Hepatocyte (in vitro differentiated cells): Measurements from ENCODE around the gene SSU72. TPM values are rescaled to one million over a fixed set of nuclear protein-coding genes. Genes with fewer than 3 reads are reported as not detected.

ENCODE experiments used
- DNase-seq: peaks from one replicate; pipeline ENCODE4 v3.0.0-alpha.2; 2016; ENCODE audit warnings: low spot score
- H2AFZ ChIP-seq: fragments of 200-600 bp; sonication (generic); 2 replicates; pipeline ENCODE4 v1.6.0; 2016; ENCODE audit warnings: antibody characterized with exemption, mild to moderate bottlenecking
- H3K27ac ChIP-seq: fragments of 200-600 bp; sonication (generic); 2 replicates; pipeline ENCODE4 v1.5.1; 2016; ENCODE audit warnings: mild to moderate bottlenecking
- H3K27me3 ChIP-seq: fragments of 200-600 bp; sonication (generic); 2 replicates; pipeline ENCODE4 v1.6.1; 2016
- H3K36me3 ChIP-seq: fragments of 200-600 bp; sonication (generic); replicated peaks from 2 replicates; pipeline ENCODE4 v1.5.1; 2016; ENCODE audit warnings: low read depth; ENCODE audit not compliant: insufficient read depth
- H3K4me1 ChIP-seq: fragments of 200-600 bp; sonication (generic); 2 replicates; pipeline ENCODE4 v1.5.1; 2016; ENCODE audit warnings: mild to moderate bottlenecking, moderate library complexity; ENCODE audit not compliant: insufficient read depth
- H3K4me2 ChIP-seq: fragments of 200-600 bp; sonication (generic); 2 replicates; pipeline ENCODE4 v1.6.0; 2016
- H3K4me3 ChIP-seq: fragments of 200-600 bp; sonication (generic); 2 replicates; pipeline ENCODE4 v1.5.1; 2016; ENCODE audit warnings: mild to moderate bottlenecking
- H3K79me2 ChIP-seq: fragments of 200-600 bp; sonication (generic); 2 replicates; pipeline ENCODE4 v1.6.0; 2017; ENCODE audit warnings: mild to moderate bottlenecking
- H3K9me2 ChIP-seq: fragments of 200-600 bp; sonication (generic); replicated peaks from 2 replicates; pipeline ENCODE4 v1.6.0; 2017; ENCODE audit warnings: mild to moderate bottlenecking; ENCODE audit not compliant: insufficient read depth
- H3K9me3 ChIP-seq: fragments of 200-600 bp; sonication (generic); 2 replicates; pipeline ENCODE4 v1.5.1; 2016; ENCODE audit warnings: low read depth, mild to moderate bottlenecking
- H4K20me1 ChIP-seq: fragments of 200-600 bp; sonication (generic); 2 replicates; pipeline ENCODE4 v1.6.0; 2016; ENCODE audit warnings: mild to moderate bottlenecking; ENCODE audit not compliant: insufficient read depth, poor library complexity, severe bottlenecking
- EZH2 ChIP-seq: fragments of 200-600 bp; sonication (generic); IDR thresholded peaks from 2 replicates; pipeline ENCODE4 v1.6.1; 2016; ENCODE audit warnings: antibody characterized with exemption, mild to moderate bottlenecking, borderline replicate concordance
- EZH2phosphoT487 ChIP-seq: fragments of 200-600 bp; sonication (generic); IDR thresholded peaks from one replicate; pipeline ENCODE4 v1.6.1; 2018; ENCODE audit warnings: antibody characterized with exemption, mild to moderate bottlenecking, low read depth, moderate library complexity; ENCODE audit not compliant: unreplicated experiment, severe bottlenecking
- WGBS: methylation state at CpG from one replicate; pipeline ENCODE4 v1.1.6; 2016; ENCODE audit warnings: low lambda C conversion rate; ENCODE audit errors: missing lambda C conversion rate; 5-methylcytosine and 5-hydroxymethylcytosine counted together
- polyA plus RNA-seq: library from polyadenylated mRNA; unstranded; fragments of >200 nt; fragmentation: Nextera tagmentation; extraction: Ambion mirVana; gene quantifications from 2 replicates; pipeline ENCODE4 v1.2.1, GENCODE V29; 2016
- total RNA-seq: library from RNA; depleted of rRNA; stranded (reverse); fragments of >200 nt; gene quantifications from 2 replicates; pipeline ENCODE4 v1.2.3, GENCODE V29; 2014
- TF ChIP-seq, protein P1 (sequence below): fragments of 200-600 bp; sonication (generic); IDR thresholded peaks from 2 replicates; pipeline ENCODE4 v1.5.1; 2016; ENCODE audit warnings: antibody characterized with exemption, mild to moderate bottlenecking; ENCODE audit not compliant: poor library complexity

The SSU72 gene
- total and polyA plus RNA-seq, 2 experiments from 2014 or later: 75.7 to 203 TPM

GRCh38 chr1:1602968-1603506, 28.4 kb upstream of the SSU72 start:
- no peaks in the 10 kb centered on the region for H3K9me3 ChIP-seq
- H3K4me3 ChIP-seq: no peak overlapping the region
- H2AFZ ChIP-seq: no peak overlapping the region
- H3K36me3 ChIP-seq: no peaks in the 10 kb centered on the region
- H3K4me1 ChIP-seq: peaks cover 3% of the 10 kb centered on the region
- H3K9me2 ChIP-seq: no peaks in the 10 kb centered on the region
- TF ChIP-seq EZH2 (no peak), EZH2phosphoT487 (no peak)
- TF ChIP-seq, protein P1, sequence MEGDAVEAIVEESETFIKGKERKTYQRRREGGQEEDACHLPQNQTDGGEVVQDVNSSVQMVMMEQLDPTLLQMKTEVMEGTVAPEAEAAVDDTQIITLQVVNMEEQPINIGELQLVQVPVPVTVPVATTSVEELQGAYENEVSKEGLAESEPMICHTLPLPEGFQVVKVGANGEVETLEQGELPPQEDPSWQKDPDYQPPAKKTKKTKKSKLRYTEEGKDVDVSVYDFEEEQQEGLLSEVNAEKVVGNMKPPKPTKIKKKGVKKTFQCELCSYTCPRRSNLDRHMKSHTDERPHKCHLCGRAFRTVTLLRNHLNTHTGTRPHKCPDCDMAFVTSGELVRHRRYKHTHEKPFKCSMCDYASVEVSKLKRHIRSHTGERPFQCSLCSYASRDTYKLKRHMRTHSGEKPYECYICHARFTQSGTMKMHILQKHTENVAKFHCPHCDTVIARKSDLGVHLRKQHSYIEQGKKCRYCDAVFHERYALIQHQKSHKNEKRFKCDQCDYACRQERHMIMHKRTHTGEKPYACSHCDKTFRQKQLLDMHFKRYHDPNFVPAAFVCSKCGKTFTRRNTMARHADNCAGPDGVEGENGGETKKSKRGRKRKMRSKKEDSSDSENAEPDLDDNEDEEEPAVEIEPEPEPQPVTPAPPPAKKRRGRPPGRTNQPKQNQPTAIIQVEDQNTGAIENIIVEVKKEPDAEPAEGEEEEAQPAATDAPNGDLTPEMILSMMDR: no peak
- H3K79me2 ChIP-seq: no peaks in the 10 kb centered on the region
- peaks cover 49% of the 10 kb centered on the region for H3K27me3 ChIP-seq
- H4K20me1 ChIP-seq: no peaks in the 10 kb centered on the region
- WGBS: 72% methylated on average over 12 of the region's 13 CpGs
- H3K27ac ChIP-seq: no peak overlapping the region
- DNase-seq: no peak
- no peak overlapping the region for H3K4me2 ChIP-seq

GRCh38 chr1:1602304-1602967, 27.8 kb upstream of the SSU72 start:
- 71% methylated on average over 18 of the region's 18 CpGs for WGBS
- H4K20me1 ChIP-seq: no peaks in the 10 kb centered on the region
- no peak for DNase-seq
- H3K36me3 ChIP-seq: no peaks in the 10 kb centered on the region
- H3K4me3 ChIP-seq: no peak overlapping the region
- no peaks in the 10 kb centered on the region for H3K9me3 ChIP-seq
- H3K9me2 ChIP-seq: no peaks in the 10 kb centered on the region
- H3K79me2 ChIP-seq: no peaks in the 10 kb centered on the region
- H3K27me3 ChIP-seq: peaks cover 55% of the 10 kb centered on the region
- TF ChIP-seq, protein P1: no peak
- TF ChIP-seq EZH2phosphoT487: no peak
- no peak for TF ChIP-seq EZH2
- no peak overlapping the region for H2AFZ ChIP-seq
- H3K4me1 ChIP-seq: peaks cover 3% of the 10 kb centered on the region
- no peak overlapping the region for H3K27ac ChIP-seq
- no peak overlapping the region for H3K4me2 ChIP-seq

DNA sequence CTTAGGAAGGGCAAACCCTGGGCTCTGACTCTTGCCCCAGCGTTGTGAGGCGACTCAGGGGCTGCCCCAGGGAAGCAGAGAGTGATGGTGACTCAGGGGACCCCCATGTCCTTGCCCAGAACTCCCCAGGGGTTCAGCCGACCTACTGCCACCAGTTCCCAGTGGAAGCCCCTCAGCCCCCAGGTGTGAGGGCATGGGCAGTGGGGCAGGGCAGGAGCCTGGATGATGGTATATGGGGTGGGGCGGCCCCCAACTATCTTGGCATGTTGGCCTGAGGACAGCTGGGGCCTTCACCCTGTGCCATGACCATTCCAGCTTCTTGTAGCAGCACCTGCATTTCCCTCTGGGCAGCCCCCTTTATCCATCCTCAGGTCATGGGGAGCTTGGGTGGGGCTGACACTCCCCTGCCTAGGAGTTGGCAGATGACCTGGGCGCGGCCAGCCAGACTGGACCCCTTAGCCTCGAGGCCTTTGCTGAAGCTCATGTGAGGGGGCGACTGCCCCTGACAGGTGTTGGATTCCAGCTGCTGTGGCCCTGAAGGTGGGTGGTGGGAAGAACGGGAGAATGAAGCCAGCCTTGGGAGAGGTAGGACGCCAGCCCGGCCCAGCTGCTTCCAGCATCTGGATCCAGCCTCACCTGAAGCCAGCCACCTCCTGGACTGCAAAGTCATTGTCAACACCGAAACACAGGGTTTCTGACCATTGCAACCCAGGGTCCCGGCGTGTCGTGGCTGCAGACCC, 27.1 kb upstream of the SSU72 start:
- no peaks in the 10 kb centered on the region for H3K36me3 ChIP-seq
- no peak overlapping the region for H2AFZ ChIP-seq
- no peaks in the 10 kb centered on the region for H3K79me2 ChIP-seq
- H4K20me1 ChIP-seq: no peaks in the 10 kb centered on the region
- DNase-seq: no peak
- H3K4me2 ChIP-seq: no peak overlapping the region
- H3K4me3 ChIP-seq: no peak overlapping the region
- peaks cover 3% of the 10 kb centered on the region for H3K4me1 ChIP-seq
- WGBS: 84% methylated on average over 15 of the region's 15 CpGs
- TF ChIP-seq, protein P1: no peak
- no peak for TF ChIP-seq EZH2
- TF ChIP-seq EZH2phosphoT487: no peak
- H3K9me3 ChIP-seq: no peaks in the 10 kb centered on the region
- no peaks in the 10 kb centered on the region for H3K9me2 ChIP-seq
- H3K27ac ChIP-seq: no peak overlapping the region
- peaks cover 58% of the 10 kb centered on the region for H3K27me3 ChIP-seq
